Measurements from ENCODE around the gene SMC3.

SMC3 gene

DNA sequence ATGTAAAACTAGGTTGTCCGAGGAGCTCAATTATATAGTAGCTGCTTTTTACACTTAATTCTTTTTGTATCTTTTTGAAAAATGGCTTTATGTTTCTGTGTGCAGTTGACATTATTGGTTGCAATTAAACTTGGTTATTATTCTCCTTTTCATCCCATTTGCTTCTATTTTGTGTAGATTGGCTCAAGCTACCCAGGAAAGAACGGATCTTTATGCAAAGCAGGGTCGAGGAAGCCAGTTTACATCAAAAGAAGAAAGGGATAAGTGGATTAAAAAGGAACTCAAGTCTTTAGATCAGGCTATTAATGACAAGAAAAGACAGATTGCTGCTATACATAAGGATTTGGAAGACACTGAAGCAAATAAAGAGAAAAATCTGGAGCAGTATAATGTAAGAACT is 16.5 kb downstream of the SMC3 start:
- TF ChIP-seq, protein P1, sequence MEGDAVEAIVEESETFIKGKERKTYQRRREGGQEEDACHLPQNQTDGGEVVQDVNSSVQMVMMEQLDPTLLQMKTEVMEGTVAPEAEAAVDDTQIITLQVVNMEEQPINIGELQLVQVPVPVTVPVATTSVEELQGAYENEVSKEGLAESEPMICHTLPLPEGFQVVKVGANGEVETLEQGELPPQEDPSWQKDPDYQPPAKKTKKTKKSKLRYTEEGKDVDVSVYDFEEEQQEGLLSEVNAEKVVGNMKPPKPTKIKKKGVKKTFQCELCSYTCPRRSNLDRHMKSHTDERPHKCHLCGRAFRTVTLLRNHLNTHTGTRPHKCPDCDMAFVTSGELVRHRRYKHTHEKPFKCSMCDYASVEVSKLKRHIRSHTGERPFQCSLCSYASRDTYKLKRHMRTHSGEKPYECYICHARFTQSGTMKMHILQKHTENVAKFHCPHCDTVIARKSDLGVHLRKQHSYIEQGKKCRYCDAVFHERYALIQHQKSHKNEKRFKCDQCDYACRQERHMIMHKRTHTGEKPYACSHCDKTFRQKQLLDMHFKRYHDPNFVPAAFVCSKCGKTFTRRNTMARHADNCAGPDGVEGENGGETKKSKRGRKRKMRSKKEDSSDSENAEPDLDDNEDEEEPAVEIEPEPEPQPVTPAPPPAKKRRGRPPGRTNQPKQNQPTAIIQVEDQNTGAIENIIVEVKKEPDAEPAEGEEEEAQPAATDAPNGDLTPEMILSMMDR (IDR thresholded peaks at IDR 0.05; ENCODE audit: insufficient read depth, low read length, missing control alignments): no peak
- ChIA-PET CTCF (interaction anchor here (0.8 to 2.2 kb wide), 5 partner anchors 15 to 278 kb away, joined by 3 to 8 read pairs (median 6); no protein-coding TSS in a partner anchor), POLR2A (no interaction called here)
- no peak for DNase-seq (ENCODE audit: low read depth, low spot score)
- no peak overlapping the region for H3K4me3 ChIP-seq (ENCODE audit: low read depth, low read length)

DNA sequence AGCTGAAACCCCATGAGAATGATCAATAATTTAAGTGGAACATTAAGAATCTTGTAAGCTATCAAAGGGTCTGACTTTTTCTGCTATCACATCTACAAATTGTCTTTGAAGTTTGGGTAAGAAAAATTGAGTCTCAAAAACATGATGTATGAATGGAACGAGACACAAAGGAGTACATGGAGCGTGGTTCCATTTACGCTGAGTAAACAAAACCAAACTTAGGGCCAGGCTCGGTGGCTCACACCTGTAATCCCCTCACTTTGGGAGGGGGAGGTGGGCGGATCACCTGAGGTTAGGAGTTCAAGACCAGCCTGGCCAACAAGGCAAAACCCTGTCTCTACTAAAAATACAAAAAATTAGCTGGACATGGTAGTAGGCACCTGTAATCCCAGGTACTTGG is 24.3 kb downstream of the SMC3 start:
- no peak for DNase-seq (ENCODE audit: low read depth, low spot score)
- H3K4me3 ChIP-seq (ENCODE audit: low read depth, low read length): no peak overlapping the region
- TF ChIP-seq, protein P1 (IDR thresholded peaks at IDR 0.05; ENCODE audit: insufficient read depth, low read length, missing control alignments): no peak
- POLR2A ChIA-PET: no interaction called here
- CTCF ChIA-PET: interaction anchor here (0.7 to 2.1 kb wide), 3 partner anchors 8 to 285 kb away, joined by 3 to 9 read pairs (median 4); no protein-coding TSS in a partner anchor

DNA sequence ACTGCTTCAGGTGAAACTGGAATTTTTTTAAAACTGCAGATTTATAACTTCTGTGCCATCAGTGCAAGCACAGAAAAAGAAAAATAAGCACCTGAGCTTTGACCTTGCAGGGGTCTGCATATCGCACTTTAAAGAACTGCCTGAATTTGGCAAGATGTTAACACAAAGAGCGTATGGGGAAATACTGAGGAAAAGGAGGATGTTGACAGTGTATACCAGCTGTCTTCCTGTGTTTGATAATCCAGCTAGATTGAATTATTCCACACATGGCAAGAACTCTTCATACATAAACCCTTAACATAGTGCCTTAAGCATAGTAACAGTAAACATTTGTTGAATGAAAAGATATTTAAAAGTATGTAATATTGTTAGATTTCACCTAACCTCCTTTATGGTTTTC is 30.0 kb downstream of the SMC3 start:
- TF ChIP-seq, protein P1 (IDR thresholded peaks at IDR 0.05; ENCODE audit: insufficient read depth, low read length, missing control alignments): no peak
- DNase-seq (ENCODE audit: low read depth, low spot score): no peak
- POLR2A ChIA-PET: no interaction called here
- CTCF ChIA-PET: interaction anchor here (0.8 to 11.5 kb wide), 5 partner anchors 10 to 290 kb away, joined by 3 to 171 read pairs (median 4); partner anchors contain the start of gene SMNDC1
- H3K4me3 ChIP-seq (ENCODE audit: low read depth, low read length): no peak overlapping the region

DNA sequence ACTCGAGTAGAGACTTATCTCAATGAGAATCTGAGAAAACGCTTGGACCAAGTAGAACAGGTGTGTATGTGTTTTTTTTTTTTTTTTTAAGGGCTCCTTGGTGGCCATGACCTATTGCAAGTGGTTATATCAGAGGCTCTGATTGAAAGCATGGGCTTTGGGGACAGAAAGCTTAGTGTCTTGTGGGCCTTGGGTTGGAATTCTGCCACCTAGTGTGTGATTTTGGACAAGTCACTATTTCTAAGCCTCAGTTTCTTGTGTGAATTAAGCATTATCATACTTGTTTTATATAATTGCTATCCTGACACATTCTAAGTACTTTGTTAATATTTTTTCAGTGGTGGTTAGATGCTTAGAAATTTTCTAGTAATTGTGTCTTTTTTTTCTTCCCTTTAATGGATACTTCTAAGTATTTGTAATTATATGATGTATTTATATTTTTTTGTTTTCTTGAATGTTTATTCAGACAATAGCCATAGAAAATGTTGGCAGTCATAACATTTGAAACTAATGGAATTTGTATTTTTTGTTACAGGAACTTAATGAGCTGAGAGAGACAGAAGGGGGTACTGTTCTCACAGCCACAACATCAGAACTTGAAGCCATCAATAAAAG is 33.1 kb downstream of the SMC3 start:
- H3K4me3 ChIP-seq (ENCODE audit: low read depth, low read length): no peak overlapping the region
- ChIA-PET CTCF (interaction anchor here (0.6 to 11.5 kb wide), 24 partner anchors 8 to 293 kb away, joined by 3 to 171 read pairs (median 5); partner anchors contain the start of gene SMNDC1), POLR2A (no interaction called here)
- TF ChIP-seq, protein P1 (IDR thresholded peaks at IDR 0.05; ENCODE audit: insufficient read depth, low read length, missing control alignments): peak; percentile 47
- DNase-seq (ENCODE audit: low read depth, low spot score): no peak

DNA sequence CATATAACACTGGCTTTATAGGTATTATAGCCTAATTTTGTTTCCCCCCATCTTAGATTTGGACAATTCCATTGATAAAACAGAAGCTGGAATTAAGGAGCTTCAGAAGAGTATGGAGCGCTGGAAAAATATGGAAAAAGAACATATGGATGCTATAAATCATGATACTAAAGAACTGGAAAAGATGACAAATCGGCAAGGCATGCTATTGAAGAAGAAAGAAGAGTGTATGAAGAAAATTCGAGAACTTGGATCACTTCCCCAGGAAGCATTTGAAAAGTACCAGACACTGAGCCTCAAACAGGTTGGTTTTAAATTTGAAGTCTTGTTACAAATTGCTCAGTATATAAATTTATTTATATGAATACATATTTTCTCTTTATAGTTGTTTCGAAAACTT is 34.1 kb downstream of the SMC3 start:
- no peak overlapping the region for H3K4me3 ChIP-seq (ENCODE audit: low read depth, low read length)
- ChIA-PET POLR2A (no interaction called here), CTCF (interaction anchor here (0.8 to 11.5 kb wide), 8 partner anchors 9 to 294 kb away, joined by 3 to 171 read pairs (median 4); partner anchors contain the start of genes RBM20 and SMNDC1)
- no peak for DNase-seq (ENCODE audit: low read depth, low spot score)
- TF ChIP-seq, protein P1 (IDR thresholded peaks at IDR 0.05; ENCODE audit: insufficient read depth, low read length, missing control alignments): no peak

DNA sequence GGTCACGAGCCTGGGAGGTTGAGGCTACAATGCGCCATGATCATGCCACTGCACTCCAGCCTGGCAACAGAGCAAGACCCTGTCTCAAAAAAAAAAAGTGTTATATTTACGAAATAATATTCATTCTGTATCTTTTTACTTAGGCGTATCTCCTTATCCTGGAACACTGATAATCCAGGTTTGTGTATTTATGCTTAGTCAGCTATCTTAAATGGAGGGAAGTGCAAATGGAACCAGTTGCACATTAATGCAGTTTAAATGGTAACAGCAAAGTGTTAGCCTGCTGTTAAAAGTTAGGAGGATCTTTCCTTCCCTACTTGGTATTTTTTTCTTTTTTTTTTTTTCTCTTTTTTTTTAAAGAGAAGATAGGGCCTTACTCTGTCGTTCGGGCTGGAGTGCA is 40.6 kb downstream of the SMC3 start:
- POLR2A ChIA-PET: no interaction called here
- DNase-seq (ENCODE audit: low read depth, low spot score): no peak
- CTCF ChIA-PET: interaction anchor here (0.7 to 3.3 kb wide), 21 partner anchors 8 to 1557 kb away, joined by 3 to 28 read pairs (median 4); no protein-coding TSS in a partner anchor

More for the DNA sequence above, 40.6 kb downstream of the SMC3 start:
- TF ChIP-seq, protein P1 (IDR thresholded peaks at IDR 0.05; ENCODE audit: insufficient read depth, low read length, missing control alignments): no peak
- H3K4me3 ChIP-seq (ENCODE audit: low read depth, low read length): no peak overlapping the region

All from AG04449 (cell line).